Endothelial cell of umbilical vein (primary cell): ENCODE data around the gene PPP3CA. TPM values are rescaled to one million over a fixed set of nuclear protein-coding genes. Genes with fewer than 3 reads are reported as not detected.
"Not testable (repeated sequence)": the region's sequence is repeated elsewhere in the genome, so short reads cannot be mapped to it uniquely, and the experiment has no call there.

Source experiments
- BruUV-seq: library from RNA; stranded (reverse); fragments of 400-500 nt; replicated peaks from 2 replicates; lab custom pipeline; 2021; lab: Mats Ljungman, UMichigan
- CTCF ChIA-PET: fragments of 300-600, 350-600 bp; sonication (Branson Sonifier 250); formaldehyde crosslinking; loops from one replicate; lab custom pipeline; 2021; ENCODE audit warnings: antibody characterized with exemption, inconsistent platforms; lab: Charles Lee
- POLR2A ChIA-PET: fragments of 300-600, 350-600 bp; sonication (Branson Sonifier 250); formaldehyde crosslinking; loops from one replicate; lab custom pipeline; 2021; ENCODE audit warnings: antibody characterized with exemption, inconsistent platforms; lab: Charles Lee
- DNase-seq: peaks from one replicate; pipeline ENCODE4 v3.0.0-alpha.2; 2011; ENCODE audit warnings: low read depth, low spot score
- FAIRE-seq: peaks from 2 replicates; lab custom pipeline; 2011; peaks lifted over from hg19 to GRCh38; lab: Jason Lieb, UNC
- H2AFZ ChIP-seq: 2 replicates; pipeline ENCODE4 v1.6.0; 2012; ENCODE audit warnings: low read depth, low read length, control low read depth, inconsistent platforms
- H3K27ac ChIP-seq: 2 replicates; pipeline ENCODE4 v1.5.1; 2011; ENCODE audit warnings: low read depth, mild to moderate bottlenecking, control low read depth, low read length, moderate library complexity; ENCODE audit not compliant: insufficient read depth
- H3K27me3 ChIP-seq, 2 experiments: 2 replicates each; pipeline versions ENCODE4 v1.6.0 to v1.6.1; 2011; ENCODE audit warnings: low read length in 2 of 2, mixed read lengths in 1 of 2; ENCODE audit not compliant: control insufficient read depth in 2 of 2, insufficient read depth in 2 of 2
- H3K36me3 ChIP-seq, 2 experiments: 2 replicates in 1 of 2; 3 replicates in 1 of 2; pipeline ENCODE4 v1.5.1; 2011; ENCODE audit warnings: low read length in 2 of 2, mild to moderate bottlenecking in 1 of 2, moderate library complexity in 1 of 2; ENCODE audit not compliant: control insufficient read depth in 2 of 2, insufficient read depth in 2 of 2; ENCODE audit errors: extremely low read depth in 1 of 2
- H3K4me1 ChIP-seq: 3 replicates; pipeline ENCODE4 v1.5.1; 2011; ENCODE audit warnings: mild to moderate bottlenecking, low read length; ENCODE audit not compliant: control insufficient read depth, insufficient read depth; ENCODE audit errors: extremely low read depth
- H3K4me2 ChIP-seq: 2 replicates; pipeline ENCODE4 v1.6.1; 2011; ENCODE audit warnings: low read length, control low read depth, mixed read lengths; ENCODE audit not compliant: insufficient read depth
- H3K4me3 ChIP-seq, 3 experiments: fragments of 200-600 bp in 1 of 3; sonication (generic), shearing (Covaris generic) in 1 of 3; replicated peaks in 1 of 3; 2 replicates each; pipeline ENCODE4 v1.5.1; 2011 to 2016; ENCODE audit warnings: control low read depth in 3 of 3, low read length in 3 of 3, mild to moderate bottlenecking in 2 of 3, inconsistent platforms in 1 of 3, low read depth in 1 of 3, moderate library complexity in 1 of 3; ENCODE audit not compliant: insufficient read depth in 1 of 3
- H3K79me2 ChIP-seq: 2 replicates; pipeline ENCODE4 v1.6.0; 2012; ENCODE audit warnings: low read length, inconsistent platforms; ENCODE audit not compliant: control insufficient read depth, insufficient read depth
- H3K9ac ChIP-seq: replicated peaks from 2 replicates; pipeline ENCODE3; 2011; ENCODE audit warnings: low read length, control low read depth; ENCODE audit not compliant: insufficient read depth; ENCODE audit errors: extremely low read depth
- H3K9me1 ChIP-seq: replicated peaks from 3 replicates; pipeline ENCODE4 v1.6.0; 2011; ENCODE audit warnings: mild to moderate bottlenecking, low read length; ENCODE audit not compliant: control insufficient read depth, insufficient read depth; ENCODE audit errors: extremely low read depth
- H3K9me3 ChIP-seq: replicated peaks from 2 replicates; pipeline ENCODE4 v1.5.1; 2012; ENCODE audit warnings: low read length, inconsistent platforms; ENCODE audit not compliant: control insufficient read depth, insufficient read depth
- H4K20me1 ChIP-seq: replicated peaks from 2 replicates; pipeline ENCODE3; 2011; ENCODE audit warnings: mild to moderate bottlenecking, low read length; ENCODE audit not compliant: control insufficient read depth, insufficient read depth; ENCODE audit errors: extremely low read depth
- CTCF ChIP-seq, 2 donors: IDR thresholded peaks; 1 replicate in 1 of 2; 2 replicates in 1 of 2; pipeline ENCODE4 v1.5.1; 2011; ENCODE audit warnings: low read length in 2 of 2, mild to moderate bottlenecking in 2 of 2, moderate library complexity in 2 of 2, control low read depth in 1 of 2, inconsistent platforms in 1 of 2, low read depth in 1 of 2; ENCODE audit not compliant: insufficient read depth in 1 of 2; ENCODE audit errors: extremely low read depth in 1 of 2
- EZH2 ChIP-seq: IDR thresholded peaks from 2 replicates; pipeline ENCODE4 v1.6.1; 2012; ENCODE audit warnings: borderline replicate concordance, low read depth, mild to moderate bottlenecking, moderate library complexity, low read length, inconsistent platforms; ENCODE audit not compliant: severe bottlenecking
- FOS ChIP-seq: IDR thresholded peaks from 2 replicates; pipeline ENCODE4 v1.6.1; 2011; ENCODE audit warnings: mild to moderate bottlenecking, low read length, moderate library complexity, borderline replicate concordance; ENCODE audit not compliant: insufficient read depth
- GATA2 ChIP-seq: IDR thresholded peaks from 2 replicates; pipeline ENCODE4 v1.7.0; 2011; ENCODE audit warnings: low read depth, mild to moderate bottlenecking, moderate library complexity, mixed read lengths, low read length; ENCODE audit not compliant: insufficient read length, insufficient read depth
- JUN ChIP-seq: IDR thresholded peaks from 2 replicates; pipeline ENCODE4 v1.6.1; 2011; ENCODE audit warnings: borderline replicate concordance, low read depth; ENCODE audit not compliant: insufficient read length, insufficient read depth
- MAX ChIP-seq: IDR thresholded peaks from 2 replicates; pipeline ENCODE4 v1.6.1; 2011; ENCODE audit not compliant: insufficient read depth, insufficient read length
- MYC ChIP-seq: IDR thresholded peaks from one replicate; pipeline ENCODE4 v1.6.1; 2011; ENCODE audit warnings: mild to moderate bottlenecking, low read depth, low read length
- POLR2AphosphoS5 ChIP-seq: IDR thresholded peaks from 2 replicates; pipeline ENCODE4 v1.6.1; 2012; ENCODE audit warnings: low read depth, mild to moderate bottlenecking, control low read depth, low read length, moderate library complexity; ENCODE audit not compliant: insufficient read depth
- dilution Hi-C: fragments of 300-500 bp; cut with MboI; formaldehyde crosslinking; loops from one replicate; pipeline ENCODE4 v1.15.0; 2019; ENCODE audit warnings: low sequenced_read_pairs; ENCODE audit not compliant: extremely low pct_ligation_motif_present
- intact Hi-C: fragments of 100-400 bp; cut with micrococcal nuclease; formaldehyde crosslinking; loops from one replicate; pipeline ENCODE4 v1.10.0; 2022
- polyA plus RNA-seq, 4 experiments: library from polyadenylated mRNA; depleted of rRNA in 3 of 4; stranded (reverse) in 3 of 4; unstranded in 1 of 4; fragments of >200 nt; gene quantifications; 2 replicates each; pipeline versions ENCODE4 v1.2.1 to v1.2.3, GENCODE V29; 2011 to 2012; ENCODE audit warnings: missing spikeins in 1 of 4
- total RNA-seq: library from RNA; stranded (reverse); gene quantifications from 2 replicates; pipeline ENCODE4 v1.2.3, GENCODE V29; 2021

Gene PPP3CA
- total and polyA plus RNA-seq, 2 donors (not counting 3 experiments of a cell fraction or from before 2014, with no cell fraction given), result 7.0 to 43.3 TPM

- H3K9me1 ChIP-seq, H3K9me3 ChIP-seq, intact Hi-C loops, H3K27me3 ChIP-seq, DNase-seq, H3K9ac ChIP-seq, H3K36me3 ChIP-seq, H3K4me1 ChIP-seq, POLR2A ChIA-PET, H3K4me3 ChIP-seq, H3K79me2 ChIP-seq, H2AFZ ChIP-seq, dilution Hi-C loops, H4K20me1 ChIP-seq, BruUV-seq, H3K27ac ChIP-seq, FAIRE-seq, H3K4me2 ChIP-seq: not testable (repeated sequence)
- CTCF ChIA-PET, result interaction anchor here (1.3 kb wide), 1 partner anchor 17 kb away, joined by 3 read pairs; no protein-coding TSS in a partner anchor
These were observed 355.8 kb downstream of the PPP3CA start for GRCh38 chr4:100991332-100992069.

- dilution Hi-C loops, result no loop called here
- H2AFZ ChIP-seq, result no peak overlapping the region
- H3K36me3 ChIP-seq, result no peaks in the 10 kb centered on the region
- no peak overlapping the region for H3K27ac ChIP-seq
- no peak overlapping the region for H3K4me3 ChIP-seq
- intact Hi-C loops, result no loop called here
- no TSS peak for BruUV-seq
- TF ChIP-seq CTCF (IDR thresholded peaks at IDR 0.05; ENCODE audit: extremely low read depth in 1 of 2, insufficient read depth in 1 of 2, low read depth in 1 of 2, low read length in 2 of 2) (no peak), POLR2AphosphoS5 (no peak), GATA2 (no peak), FOS (no peak), EZH2 (no peak), MAX (no peak), JUN (no peak), MYC (no peak)
- no peaks in the 10 kb centered on the region for H3K4me1 ChIP-seq
- ChIA-PET CTCF (no interaction called here), POLR2A (no interaction called here)
- no peaks in the 10 kb centered on the region for H3K27me3 ChIP-seq
- DNase-seq, result no peak
- H4K20me1 ChIP-seq, result no peaks in the 10 kb centered on the region
- FAIRE-seq, result no peak
- H3K9me3 ChIP-seq, result no peaks in the 10 kb centered on the region
- no peak overlapping the region for H3K9ac ChIP-seq
- no peaks in the 10 kb centered on the region for H3K9me1 ChIP-seq
- H3K4me2 ChIP-seq, result no peak overlapping the region
- H3K79me2 ChIP-seq, result no peaks in the 10 kb centered on the region
These were observed 357.9 kb downstream of the PPP3CA start for GRCh38 chr4:100989401-100989800.
